Measurements from ENCODE around the gene SF3A2.
A peak's percentile ranks its signal among the peaks of the same experiment; 100 is the strongest.

Gene SF3A2

GRCh38 chr19:2228157-2229030, 8.2 kb upstream of the SF3A2 start:
- H4K20me1 ChIP-seq (ENCODE audit: low read depth, low read length) = no peaks in the 10 kb centered on the region
- peaks cover 11% of the 10 kb centered on the region for H3K79me2 ChIP-seq (ENCODE audit: insufficient read depth, low read length)
- H2AFZ ChIP-seq (ENCODE audit: low read depth, low read length, severe bottlenecking) = no peak overlapping the region
- peak overlapping the region; percentile 85 for H3K9ac ChIP-seq (ENCODE audit: low read length)
- no peaks in the 10 kb centered on the region for H3K9me3 ChIP-seq (ENCODE audit: insufficient read depth, low read length)
- H3K36me3 ChIP-seq (ENCODE audit: low read length) = no peaks in the 10 kb centered on the region
- peak overlapping the region; percentile 99 for H3K27ac ChIP-seq (ENCODE audit: low read depth, low read length)
- no peaks in the 10 kb centered on the region for H3K27me3 ChIP-seq (ENCODE audit: low read length)
- TF ChIP-seq EZH2phosphoT487 (conservative IDR thresholded peaks at IDR 0.05; ENCODE audit: low read length) (no peak), CTCF (IDR thresholded peaks at IDR 0.05; ENCODE audit: insufficient read depth, low read length, poor library complexity, severe bottlenecking) (no peak)
- H3K9me2 ChIP-seq (replicated peaks; ENCODE audit: insufficient read depth, low read length) = no peaks in the 10 kb centered on the region
- H3K4me3 ChIP-seq (ENCODE audit: insufficient read depth, low read length, poor library complexity, severe bottlenecking) = peak overlapping the region; percentile 50
- peaks cover 25% of the 10 kb centered on the region for H3F3A ChIP-seq (ENCODE audit: insufficient read depth)
- H3K4me2 ChIP-seq (ENCODE audit: low read depth, low read length, poor library complexity, severe bottlenecking) = peak overlapping the region; percentile 88

GRCh38 chr19:2229103-2230032, 7.3 kb upstream of the SF3A2 start:
- H4K20me1 ChIP-seq (ENCODE audit: low read depth, low read length) = no peaks in the 10 kb centered on the region

GRCh38 chr19:2230033-2230531, 6.5 kb upstream of the SF3A2 start:
- TF ChIP-seq CTCF (IDR thresholded peaks at IDR 0.05; ENCODE audit: insufficient read depth, low read length, poor library complexity, severe bottlenecking) = no peak
- no peak for TF ChIP-seq EZH2phosphoT487 (conservative IDR thresholded peaks at IDR 0.05; ENCODE audit: low read length)
- H3K9ac ChIP-seq (ENCODE audit: low read length) = no peak overlapping the region
- H3F3A ChIP-seq (ENCODE audit: insufficient read depth) = peaks cover 28% of the 10 kb centered on the region
- no peaks in the 10 kb centered on the region for H3K9me2 ChIP-seq (replicated peaks; ENCODE audit: insufficient read depth, low read length)
- H3K9me3 ChIP-seq (ENCODE audit: insufficient read depth, low read length) = no peaks in the 10 kb centered on the region
- H3K79me2 ChIP-seq (ENCODE audit: insufficient read depth, low read length) = peaks cover 24% of the 10 kb centered on the region
- no peak overlapping the region for H2AFZ ChIP-seq (ENCODE audit: low read depth, low read length, severe bottlenecking)
- no peak overlapping the region for H3K4me2 ChIP-seq (ENCODE audit: low read depth, low read length, poor library complexity, severe bottlenecking)
- no peaks in the 10 kb centered on the region for H4K20me1 ChIP-seq (ENCODE audit: low read depth, low read length)
- H3K27ac ChIP-seq (ENCODE audit: low read depth, low read length) = no peak overlapping the region
- H3K4me3 ChIP-seq (ENCODE audit: insufficient read depth, low read length, poor library complexity, severe bottlenecking) = no peak overlapping the region
- no peaks in the 10 kb centered on the region for H3K36me3 ChIP-seq (ENCODE audit: low read length)
- no peaks in the 10 kb centered on the region for H3K27me3 ChIP-seq (ENCODE audit: low read length)

More at GRCh38 chr19:2229103-2230032, 7.3 kb upstream of the SF3A2 start:
- Histone ChIP-seq H3K79me2 (ENCODE audit: insufficient read depth, low read length) (peaks cover 18% of the 10 kb centered on the region), H3K4me3 (ENCODE audit: insufficient read depth, low read length, poor library complexity, severe bottlenecking) (peak overlapping the region; percentile 50), H3K27me3 (ENCODE audit: low read length) (no peaks in the 10 kb centered on the region), H3K9me3 (ENCODE audit: insufficient read depth, low read length) (no peaks in the 10 kb centered on the region), H2AFZ (ENCODE audit: low read depth, low read length, severe bottlenecking) (no peak overlapping the region), H3F3A (ENCODE audit: insufficient read depth) (peaks cover 24% of the 10 kb centered on the region), H3K36me3 (ENCODE audit: low read length) (no peaks in the 10 kb centered on the region), H3K9ac (ENCODE audit: low read length) (peak overlapping the region; percentile 85), H3K9me2 (replicated peaks; ENCODE audit: insufficient read depth, low read length) (no peaks in the 10 kb centered on the region), H3K4me2 (ENCODE audit: low read depth, low read length, poor library complexity, severe bottlenecking) (peak overlapping the region; percentile 88), H3K27ac (ENCODE audit: low read depth, low read length) (peak overlapping the region; percentile 99)
- TF ChIP-seq EZH2phosphoT487 (conservative IDR thresholded peaks at IDR 0.05; ENCODE audit: low read length) (no peak), CTCF (IDR thresholded peaks at IDR 0.05; ENCODE audit: insufficient read depth, low read length, poor library complexity, severe bottlenecking) (no peak)

All from SU-DHL-6 (cell line).